Keratinocyte (primary cell): ENCODE data around the gene RBFOX2. TPM values are rescaled to one million over a fixed set of nuclear protein-coding genes. Genes with fewer than 3 reads are reported as not detected.

Experiments used
- DNase-seq: peaks from one replicate; pipeline ENCODE4 v3.0.0-alpha.2; 2011; ENCODE audit warnings: low read depth, missing footprints, low spot score
- FAIRE-seq: peaks from 2 replicates; lab custom pipeline; 2011; peaks lifted over from hg19 to GRCh38; lab: Jason Lieb, UNC
- H2AFZ ChIP-seq: 2 replicates; pipeline ENCODE4 v1.6.0; 2012; ENCODE audit warnings: low read length, control low read depth, inconsistent platforms; ENCODE audit not compliant: control insufficient read depth
- H3K27ac ChIP-seq: 2 replicates; pipeline ENCODE4 v1.5.1; 2011; ENCODE audit warnings: low read length; ENCODE audit not compliant: control insufficient read depth, insufficient read depth
- H3K27me3 ChIP-seq: 3 replicates; pipeline ENCODE4 v1.6.0; 2011; ENCODE audit warnings: low read length; ENCODE audit not compliant: control insufficient read depth, insufficient read depth; ENCODE audit errors: extremely low read depth
- H3K36me3 ChIP-seq, 2 experiments: 2 replicates in 1 of 2; 3 replicates in 1 of 2; pipeline ENCODE4 v1.5.1; 2011; ENCODE audit warnings: low read length in 2 of 2, mild to moderate bottlenecking in 1 of 2; ENCODE audit not compliant: control insufficient read depth in 2 of 2, insufficient read depth in 2 of 2; ENCODE audit errors: extremely low read depth in 1 of 2
- H3K4me1 ChIP-seq: 3 replicates; pipeline ENCODE4 v1.5.1; 2011; ENCODE audit warnings: low read length; ENCODE audit not compliant: control insufficient read depth, insufficient read depth; ENCODE audit errors: extremely low read depth
- H3K4me2 ChIP-seq: 3 replicates; pipeline ENCODE4 v1.6.0; 2011; ENCODE audit warnings: low read depth, low read length; ENCODE audit not compliant: control insufficient read depth, insufficient read depth; ENCODE audit errors: extremely low read depth
- H3K4me3 ChIP-seq, 3 experiments: fragments of 200-600 bp in 1 of 3; sonication (generic) in 1 of 3; 2 replicates in 2 of 3; 3 replicates in 1 of 3; pipeline ENCODE4 v1.5.1; 2011 to 2016; ENCODE audit warnings: low read length in 3 of 3, mild to moderate bottlenecking in 3 of 3, control low read depth in 2 of 3, inconsistent platforms in 1 of 3, low read depth in 1 of 3, mixed read lengths in 1 of 3, mixed run types in 1 of 3, moderate library complexity in 1 of 3; ENCODE audit not compliant: control insufficient read depth in 2 of 3, insufficient read depth in 2 of 3; ENCODE audit errors: extremely low read depth in 1 of 3
- H3K79me2 ChIP-seq: 2 replicates; pipeline ENCODE4 v1.6.0; 2012; ENCODE audit warnings: low read length; ENCODE audit not compliant: control insufficient read depth, insufficient read depth
- H3K9ac ChIP-seq: 3 replicates; pipeline ENCODE4 v1.6.0; 2011; ENCODE audit warnings: low read length; ENCODE audit not compliant: control insufficient read depth, insufficient read depth; ENCODE audit errors: extremely low read depth
- H3K9me1 ChIP-seq: 3 replicates; pipeline ENCODE4 v1.6.0; 2011; ENCODE audit warnings: low read length; ENCODE audit not compliant: control insufficient read depth, insufficient read depth; ENCODE audit errors: extremely low read depth
- H3K9me3 ChIP-seq: 2 replicates; pipeline ENCODE4 v1.5.1; 2012; ENCODE audit warnings: low read depth, low read length; ENCODE audit not compliant: control insufficient read depth
- H4K20me1 ChIP-seq: 3 replicates; pipeline ENCODE4 v1.6.0; 2011; ENCODE audit warnings: low read length; ENCODE audit not compliant: control insufficient read depth, insufficient read depth; ENCODE audit errors: extremely low read depth
- EZH2 ChIP-seq: IDR thresholded peaks from one replicate; pipeline ENCODE4 v1.6.1; 2012; ENCODE audit warnings: inconsistent platforms, mild to moderate bottlenecking, low read length, moderate library complexity
- dilution Hi-C: fragments of 300-500 bp; cut with MboI; formaldehyde crosslinking; loops from one replicate; pipeline ENCODE4 v1.7.0; 2020; ENCODE audit warnings: low sequenced_read_pairs; ENCODE audit not compliant: extremely low pct_ligation_motif_present
- polyA plus RNA-seq, 5 experiments: library from polyadenylated mRNA; depleted of rRNA in 3 of 5; stranded (reverse) in 3 of 5; stranded (forward) in 1 of 5; unstranded in 1 of 5; fragments of >200 nt; gene quantifications; 1 replicate in 1 of 5; 2 replicates in 3 of 5; 3 replicates in 1 of 5; pipeline versions ENCODE4 v1.2.1 to v1.2.3, GENCODE V29; 2011 to 2012; ENCODE audit warnings: missing spikeins in 2 of 5, low read depth in 1 of 5, low replicate concordance in 1 of 5
- TF ChIP-seq, protein P1 (sequence below), 3 experiments: IDR thresholded peaks in 1 of 3; conservative IDR thresholded peaks in 1 of 3; optimal IDR thresholded peaks in 1 of 3; 2 replicates in 2 of 3; 3 replicates in 1 of 3; pipeline versions ENCODE3 to v1.5.1; 2011; ENCODE audit warnings: low read length in 3 of 3, mild to moderate bottlenecking in 3 of 3, moderate library complexity in 2 of 3, control low read depth in 1 of 3, inconsistent platforms in 1 of 3; ENCODE audit not compliant: insufficient read depth in 2 of 3; ENCODE audit errors: extremely low read depth in 1 of 3

The RBFOX2 gene
- polyA plus RNA-seq, 1 donor (not counting 4 experiments of a cell fraction or from before 2014, with no cell fraction given): 118 TPM

DNA sequence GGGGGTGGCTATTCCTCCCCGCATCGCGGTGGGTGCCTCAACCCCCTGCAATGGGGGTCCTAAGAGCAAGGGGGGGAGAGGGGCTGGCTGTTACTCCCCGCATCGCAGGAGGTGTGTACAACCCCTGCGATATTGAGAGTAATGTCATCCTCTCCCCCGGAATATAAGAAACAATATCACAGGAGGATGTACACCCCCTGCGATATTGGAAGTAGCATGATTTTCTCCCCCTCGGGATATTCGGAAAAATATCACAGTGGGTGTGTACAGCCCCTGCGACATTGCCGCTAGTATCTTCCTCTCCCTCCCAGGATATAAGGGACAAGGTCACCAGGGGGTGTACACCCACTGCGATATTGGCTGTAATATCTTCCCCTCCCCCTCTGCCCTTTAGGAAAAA, 333.4 kb downstream of the RBFOX2 start:
- dilution Hi-C loops: no loop called here
- FAIRE-seq: no peak

DNA sequence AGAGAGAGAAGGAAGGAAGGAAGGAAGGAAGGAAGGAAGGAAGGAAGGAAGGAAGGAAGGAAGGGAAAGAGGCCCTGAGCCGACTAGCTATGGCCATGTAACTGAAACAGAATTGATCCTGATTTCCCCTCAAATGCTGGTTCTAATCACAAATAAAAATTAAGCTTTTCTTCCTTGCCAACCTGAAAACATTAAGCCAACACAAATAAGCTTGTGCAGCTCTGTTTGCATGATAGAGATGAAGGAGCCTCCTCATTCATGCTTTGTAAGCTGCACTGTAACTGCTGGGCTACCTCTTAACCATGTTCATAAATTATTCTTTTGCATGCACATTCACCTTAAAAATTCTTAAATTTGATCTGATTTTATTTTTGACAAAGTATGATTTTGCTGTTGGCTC, 338.6 kb downstream of the RBFOX2 start:
- dilution Hi-C loops: no loop called here
- no peak for FAIRE-seq
- no peak for DNase-seq

More for the DNA sequence above, 333.4 kb downstream of the RBFOX2 start:
- Histone ChIP-seq H3K9me3 (no peaks in the 10 kb centered on the region), H3K36me3 (no peaks in the 10 kb centered on the region), H3K9me1 (no peaks in the 10 kb centered on the region), H3K79me2 (no peaks in the 10 kb centered on the region), H2AFZ (no peak overlapping the region), H3K27me3 (no peaks in the 10 kb centered on the region), H4K20me1 (no peaks in the 10 kb centered on the region), H3K4me3 (no peak overlapping the region), H3K4me2 (no peak overlapping the region), H3K9ac (no peak overlapping the region), H3K27ac (no peak overlapping the region), H3K4me1 (no peaks in the 10 kb centered on the region)
- TF ChIP-seq, protein P1, sequence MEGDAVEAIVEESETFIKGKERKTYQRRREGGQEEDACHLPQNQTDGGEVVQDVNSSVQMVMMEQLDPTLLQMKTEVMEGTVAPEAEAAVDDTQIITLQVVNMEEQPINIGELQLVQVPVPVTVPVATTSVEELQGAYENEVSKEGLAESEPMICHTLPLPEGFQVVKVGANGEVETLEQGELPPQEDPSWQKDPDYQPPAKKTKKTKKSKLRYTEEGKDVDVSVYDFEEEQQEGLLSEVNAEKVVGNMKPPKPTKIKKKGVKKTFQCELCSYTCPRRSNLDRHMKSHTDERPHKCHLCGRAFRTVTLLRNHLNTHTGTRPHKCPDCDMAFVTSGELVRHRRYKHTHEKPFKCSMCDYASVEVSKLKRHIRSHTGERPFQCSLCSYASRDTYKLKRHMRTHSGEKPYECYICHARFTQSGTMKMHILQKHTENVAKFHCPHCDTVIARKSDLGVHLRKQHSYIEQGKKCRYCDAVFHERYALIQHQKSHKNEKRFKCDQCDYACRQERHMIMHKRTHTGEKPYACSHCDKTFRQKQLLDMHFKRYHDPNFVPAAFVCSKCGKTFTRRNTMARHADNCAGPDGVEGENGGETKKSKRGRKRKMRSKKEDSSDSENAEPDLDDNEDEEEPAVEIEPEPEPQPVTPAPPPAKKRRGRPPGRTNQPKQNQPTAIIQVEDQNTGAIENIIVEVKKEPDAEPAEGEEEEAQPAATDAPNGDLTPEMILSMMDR (optimal IDR thresholded peaks at IDR 0.05 in 1 of 3, IDR thresholded peaks at IDR 0.05 in 1 of 3, conservative IDR thresholded peaks at IDR 0.05 in 1 of 3; ENCODE audit: extremely low read depth in 1 of 3, insufficient read depth in 2 of 3, low read length in 3 of 3): no peak
- TF ChIP-seq EZH2: no peak
- DNase-seq: no peak

More for the DNA sequence above, 338.6 kb downstream of the RBFOX2 start:
- no peaks in the 10 kb centered on the region for H3K79me2 ChIP-seq
- TF ChIP-seq, protein P1 (optimal IDR thresholded peaks at IDR 0.05 in 1 of 3, IDR thresholded peaks at IDR 0.05 in 1 of 3, conservative IDR thresholded peaks at IDR 0.05 in 1 of 3; ENCODE audit: extremely low read depth in 1 of 3, insufficient read depth in 2 of 3, low read length in 3 of 3): no peak
- no peak for TF ChIP-seq EZH2
- no peak overlapping the region for H2AFZ ChIP-seq
- no peaks in the 10 kb centered on the region for H3K27me3 ChIP-seq
- H3K36me3 ChIP-seq: no peaks in the 10 kb centered on the region
- no peaks in the 10 kb centered on the region for H4K20me1 ChIP-seq
- no peaks in the 10 kb centered on the region for H3K9me1 ChIP-seq
- H3K4me2 ChIP-seq: no peak overlapping the region
- H3K9me3 ChIP-seq: no peaks in the 10 kb centered on the region
- H3K4me3 ChIP-seq: no peak overlapping the region
- no peak overlapping the region for H3K27ac ChIP-seq
- H3K4me1 ChIP-seq: peaks cover 3% of the 10 kb centered on the region
- H3K9ac ChIP-seq: no peak overlapping the region
